Activated T-helper 1 cell treated with anti-CD3 and anti-CD28 coated beads, Interleukin-2, amount 50 U/mL, for 16 hours (primary cell): ENCODE results near the gene UAP1L1.
A peak's percentile ranks its signal among the peaks of the same experiment; 100 is the strongest.
"Not testable (repeated sequence)": the region's sequence is repeated elsewhere in the genome, so short reads cannot be mapped to it uniquely, and the experiment has no call there.

Source experiments
- DNase-seq, 2 donors: peaks; one replicate each; pipeline ENCODE4 v3.0.0-alpha.2; 2020; ENCODE audit warnings: low read depth in 1 of 2, low spot score in 1 of 2

The UAP1L1 gene

GRCh38 chr9:137112564-137113384 is 35.5 kb downstream of the UAP1L1 start:
- DNase-seq: no peak

GRCh38 chr9:137113385-137114159 is 36.3 kb downstream of the UAP1L1 start:
- DNase-seq: no peak

GRCh38 chr9:137114220-137114612 is 36.9 kb downstream of the UAP1L1 start:
- DNase-seq: no peak

- peak; percentile 59 to 68 for DNase-seq
These were observed 37.5 kb downstream of the UAP1L1 start, which contains the start of gene DPP7 for GRCh38 chr9:137114613-137115393. TSS of gene DPP7 (minus strand) at chr9:137114733. CDS start at chr9:137114713, 20 bp downstream.

GRCh38 chr9:137115394-137116026 is 38.2 kb downstream of the UAP1L1 start:
- no peak for DNase-seq

- DNase-seq: no peak
These were observed 38.8 kb downstream of the UAP1L1 start for GRCh38 chr9:137116027-137116507.

- no peak for DNase-seq
These were observed 39.4 kb downstream of the UAP1L1 start for GRCh38 chr9:137116728-137117127.

- no peak for DNase-seq
These were observed 40.0 kb downstream of the UAP1L1 start for GRCh38 chr9:137117269-137117731.

- DNase-seq: not testable (repeated sequence)
These were observed 40.8 kb downstream of the UAP1L1 start for GRCh38 chr9:137118092-137118603.

GRCh38 chr9:137121927-137122795 is 44.8 kb downstream of the UAP1L1 start:
- DNase-seq: not testable (repeated sequence)

- not testable (repeated sequence) for DNase-seq
These were observed 45.6 kb downstream of the UAP1L1 start for GRCh38 chr9:137122796-137123467.

- no peak for DNase-seq
These were observed 46.1 kb downstream of the UAP1L1 start for GRCh38 chr9:137123468-137123837.

GRCh38 chr9:137123952-137124462 is 46.7 kb downstream of the UAP1L1 start:
- DNase-seq: not testable (repeated sequence)

GRCh38 chr9:137126786-137127185 is 49.5 kb downstream of the UAP1L1 start:
- DNase-seq: no peak

- no peak for DNase-seq
These were observed 50.2 kb downstream of the UAP1L1 start for GRCh38 chr9:137127301-137128157.

GRCh38 chr9:137128158-137128861 is 51.0 kb downstream of the UAP1L1 start:
- DNase-seq: no peak

GRCh38 chr9:137128862-137129455 is 51.6 kb downstream of the UAP1L1 start:
- DNase-seq: no peak
